HEK293T (cell line): ENCODE results near the gene RSPH4A.
A peak's percentile ranks its signal among the peaks of the same experiment; 100 is the strongest.

Experiments used
- CTCF ChIA-PET: fragments of 350-600 bp; formaldehyde crosslinking; extraction: SDS; loops from one replicate; lab custom pipeline; 2021; ENCODE audit warnings: antibody characterized with exemption, inconsistent platforms; lab: Yijun Ruan, JAX
- POLR2A ChIA-PET: fragments of 350-600 bp; formaldehyde crosslinking; extraction: SDS; loops from one replicate; lab custom pipeline; 2020; ENCODE audit warnings: antibody characterized with exemption, inconsistent platforms; lab: Yijun Ruan, JAX
- DNase-seq: peaks from one replicate; pipeline ENCODE4 v3.0.0; 2012; ENCODE audit warnings: mixed read lengths; ENCODE audit errors: extremely low spot score
- ARNT ChIP-seq: fragments of 450-650 bp; IDR thresholded peaks from 2 replicates; pipeline ENCODE4 v1.6.1; 2017; ENCODE audit warnings: mild to moderate bottlenecking
- BHLHE40 ChIP-seq: fragments of 450-650 bp; IDR thresholded peaks from 2 replicates; pipeline ENCODE4 v1.6.1; 2016; ENCODE audit warnings: mild to moderate bottlenecking, moderate library complexity, borderline replicate concordance
- CTBP1 ChIP-seq: fragments of 450-650 bp; IDR thresholded peaks from 2 replicates; pipeline ENCODE4 v1.6.1; 2016; ENCODE audit warnings: borderline replicate concordance
- ELF4 ChIP-seq: fragments of 450-650 bp; IDR thresholded peaks from 2 replicates; pipeline ENCODE4 v1.6.1; 2017; ENCODE audit warnings: antibody characterized with exemption
- FOXA1 ChIP-seq: fragments of 450-650 bp; IDR thresholded peaks from 2 replicates; pipeline ENCODE4 v1.6.1; 2016; ENCODE audit warnings: mild to moderate bottlenecking
- FOXK2 ChIP-seq: fragments of 450-650 bp; IDR thresholded peaks from 2 replicates; pipeline ENCODE4 v1.6.1; 2016; ENCODE audit warnings: mild to moderate bottlenecking
- FOXM1 ChIP-seq: fragments of 450-650 bp; IDR thresholded peaks from 2 replicates; pipeline ENCODE4 v1.6.1; 2017; ENCODE audit warnings: mild to moderate bottlenecking, borderline replicate concordance
- HDGF ChIP-seq: fragments of 450-650 bp; IDR thresholded peaks from 2 replicates; pipeline ENCODE4 v1.6.1; 2017; ENCODE audit warnings: antibody characterized with exemption, borderline replicate concordance
- L3MBTL2 ChIP-seq: fragments of 450-650 bp; conservative IDR thresholded peaks from 2 replicates; pipeline ENCODE4 v1.6.1; 2016; ENCODE audit warnings: mild to moderate bottlenecking
- LEF1 ChIP-seq: fragments of 450-650 bp; IDR thresholded peaks from 2 replicates; pipeline ENCODE4 v1.6.1; 2017; ENCODE audit warnings: mild to moderate bottlenecking, borderline replicate concordance
- NFRKB ChIP-seq: fragments of 450-650 bp; IDR thresholded peaks from 2 replicates; pipeline ENCODE4 v1.6.1; 2016; ENCODE audit warnings: mild to moderate bottlenecking, moderate library complexity
- SP1 ChIP-seq: fragments of 450-650 bp; IDR thresholded peaks from 2 replicates; pipeline ENCODE4 v1.6.1; 2017
- SUZ12 ChIP-seq: fragments of 450-650 bp; IDR thresholded peaks from 2 replicates; pipeline ENCODE4 v1.6.1; 2016; ENCODE audit warnings: mild to moderate bottlenecking
- TARDBP ChIP-seq: fragments of 450-650 bp; IDR thresholded peaks from 2 replicates; pipeline ENCODE4 v1.6.1; 2016
- ZNF384 ChIP-seq: fragments of 450-650 bp; IDR thresholded peaks from 2 replicates; pipeline ENCODE4 v1.6.1; 2016
- TF ChIP-seq, protein P1 (sequence below): fragments of 450-650 bp; IDR thresholded peaks from 2 replicates; pipeline ENCODE4 v1.6.1; 2016

RSPH4A gene

DNA sequence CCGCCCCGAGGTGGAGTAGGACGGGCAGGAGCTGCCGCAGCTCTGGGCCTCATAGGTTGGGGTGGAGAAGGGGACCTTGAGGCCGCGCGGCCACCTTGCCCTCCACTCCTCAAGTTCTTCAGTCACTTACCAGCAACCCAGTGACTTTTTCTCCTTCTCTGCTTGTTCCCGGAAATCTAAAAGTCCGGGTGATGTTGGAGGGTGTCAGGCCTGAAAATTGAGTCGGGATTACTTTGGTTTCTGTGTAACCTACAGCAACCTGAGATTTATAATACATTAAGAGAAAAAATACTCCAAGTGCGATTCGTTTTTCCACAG, 44.6 kb upstream of the RSPH4A start:
- ChIA-PET POLR2A (interaction anchor here (0.6 to 2.7 kb wide), 22 partner anchors 8 to 320 kb away, joined by 3 to 20 read pairs (median 4); partner anchors contain the start of genes CALHM4, CALHM5, FAM162B and RSPH4A), CTCF (interaction anchor here (2.4 kb wide), 2 partner anchors 11 to 303 kb away, joined by 10 to 13 read pairs; no protein-coding TSS in a partner anchor)
- TF ChIP-seq FOXM1: no peak
- no peak for TF ChIP-seq ARNT
- TF ChIP-seq LEF1: no peak
- TF ChIP-seq TARDBP: no peak
- no peak for TF ChIP-seq SUZ12
- TF ChIP-seq NFRKB: no peak
- TF ChIP-seq SP1: no peak
- no peak for TF ChIP-seq L3MBTL2
- no peak for TF ChIP-seq HDGF
- TF ChIP-seq BHLHE40: no peak
- no peak for TF ChIP-seq FOXK2
- no peak for TF ChIP-seq FOXA1
- TF ChIP-seq, protein P1, sequence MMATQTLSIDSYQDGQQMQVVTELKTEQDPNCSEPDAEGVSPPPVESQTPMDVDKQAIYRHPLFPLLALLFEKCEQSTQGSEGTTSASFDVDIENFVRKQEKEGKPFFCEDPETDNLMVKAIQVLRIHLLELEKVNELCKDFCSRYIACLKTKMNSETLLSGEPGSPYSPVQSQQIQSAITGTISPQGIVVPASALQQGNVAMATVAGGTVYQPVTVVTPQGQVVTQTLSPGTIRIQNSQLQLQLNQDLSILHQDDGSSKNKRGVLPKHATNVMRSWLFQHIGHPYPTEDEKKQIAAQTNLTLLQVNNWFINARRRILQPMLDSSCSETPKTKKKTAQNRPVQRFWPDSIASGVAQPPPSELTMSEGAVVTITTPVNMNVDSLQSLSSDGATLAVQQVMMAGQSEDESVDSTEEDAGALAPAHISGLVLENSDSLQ: no peak
- no peak for TF ChIP-seq CTBP1
- TF ChIP-seq ZNF384: no peak
- no peak for TF ChIP-seq ELF4
- DNase-seq: no peak

DNA sequence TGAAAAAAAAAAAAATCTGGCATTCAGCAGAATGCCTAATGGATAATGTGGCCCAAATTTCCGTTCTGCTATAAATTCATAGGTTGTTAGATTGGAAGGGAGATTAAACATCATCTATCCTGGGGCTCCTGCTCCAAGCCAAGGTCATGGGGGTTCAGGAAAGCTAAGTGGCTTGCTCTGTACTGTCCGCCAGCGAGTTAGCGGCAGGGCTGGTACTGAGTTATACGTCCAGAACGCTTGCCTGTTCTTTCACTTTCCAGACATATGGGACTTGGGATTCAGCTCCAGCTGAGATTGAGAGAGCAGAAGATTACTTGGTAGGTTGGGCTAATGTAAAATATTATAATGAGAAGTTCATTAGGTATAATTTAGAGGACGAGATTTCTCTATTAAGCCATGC, 44.1 kb upstream of the RSPH4A start:
- POLR2A ChIA-PET: interaction anchor here (0.6 to 2.7 kb wide), 11 partner anchors 34 to 319 kb away, joined by 3 to 20 read pairs (median 3); partner anchors contain the start of genes CALHM5, FAM162B, RSPH4A and TSPYL1
- CTCF ChIA-PET: interaction anchor here (0.5 to 2.4 kb wide), 2 partner anchors 303 to 317 kb away, joined by 3 to 13 read pairs; no protein-coding TSS in a partner anchor
- peak; percentile 44 for DNase-seq
- no peak for TF ChIP-seq ARNT
- TF ChIP-seq SP1: no peak
- no peak for TF ChIP-seq SUZ12
- TF ChIP-seq ZNF384: no peak
- TF ChIP-seq LEF1: no peak
- no peak for TF ChIP-seq TARDBP
- TF ChIP-seq, protein P1: no peak
- no peak for TF ChIP-seq HDGF
- TF ChIP-seq L3MBTL2: no peak
- no peak for TF ChIP-seq ELF4
- TF ChIP-seq CTBP1: no peak
- TF ChIP-seq BHLHE40: no peak
- TF ChIP-seq FOXM1: no peak
- TF ChIP-seq NFRKB: no peak

DNA sequence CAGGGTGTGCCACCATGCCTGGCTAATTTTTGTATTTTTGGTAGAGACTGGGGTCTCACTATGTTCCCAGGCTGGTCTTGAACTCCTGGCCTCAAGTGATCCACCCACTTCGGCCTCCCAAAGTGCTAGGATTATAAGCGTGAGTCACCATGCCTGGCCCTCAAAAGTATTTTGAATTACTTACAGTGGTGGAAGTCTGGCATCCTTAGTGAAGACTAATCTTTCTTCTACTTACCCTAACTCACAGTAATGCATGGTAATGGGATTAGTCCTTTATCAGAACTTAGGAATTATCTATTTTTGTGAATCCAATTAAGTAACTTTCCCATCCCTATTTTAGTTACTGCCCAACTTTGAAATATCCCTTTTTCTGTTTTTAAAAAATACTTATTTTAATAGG, 41.1 kb upstream of the RSPH4A start:
- DNase-seq: no peak
- no peak for TF ChIP-seq FOXM1
- TF ChIP-seq, protein P1: no peak
- no peak for TF ChIP-seq SUZ12
- CTCF ChIA-PET: no interaction called here
- POLR2A ChIA-PET: no interaction called here

DNA sequence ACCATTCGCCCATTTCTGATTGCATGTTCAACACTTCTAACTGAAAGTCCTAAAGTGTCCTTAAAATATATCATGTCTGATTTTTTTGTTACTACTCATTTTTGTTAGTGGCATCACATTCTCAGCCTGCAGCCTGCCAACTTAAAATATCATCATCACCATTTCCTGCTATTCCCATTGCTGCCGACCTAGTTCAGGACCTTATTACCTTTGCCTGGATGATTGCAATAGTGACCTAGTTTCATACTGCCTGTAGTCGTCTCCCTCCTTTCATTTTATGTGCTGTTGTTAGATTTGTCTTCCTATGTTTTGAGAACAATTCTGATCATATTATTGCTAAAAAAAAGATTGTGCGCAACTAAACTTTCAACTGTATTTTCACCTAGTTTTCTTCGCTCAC, 38.8 kb upstream of the RSPH4A start:
- TF ChIP-seq TARDBP (no peak), L3MBTL2 (no peak), FOXM1 (no peak), ARNT (no peak), FOXA1 (no peak), BHLHE40 (no peak), FOXK2 (no peak), SP1 (no peak), SUZ12 (no peak), HDGF (no peak)
- CTCF ChIA-PET: no interaction called here
- POLR2A ChIA-PET: no interaction called here
- no peak for DNase-seq

DNA sequence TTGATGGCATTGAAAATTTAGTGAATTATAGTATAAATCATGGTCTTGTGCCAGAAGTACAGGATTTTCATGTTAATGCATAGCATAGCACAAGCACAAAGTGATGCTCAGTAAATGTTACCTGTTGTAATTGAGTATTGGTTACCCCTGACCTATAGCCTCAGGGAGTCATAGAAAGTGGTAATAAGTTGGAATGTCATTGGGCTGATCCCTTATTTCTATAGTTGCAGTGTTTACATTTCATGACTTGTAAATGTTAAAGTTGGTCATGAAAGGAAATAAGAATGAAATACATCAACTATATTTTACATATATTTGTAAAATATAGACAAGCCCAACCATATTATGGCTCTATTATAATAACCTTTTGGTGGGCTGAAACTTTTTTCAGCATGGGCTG, 37.9 kb upstream of the RSPH4A start:
- DNase-seq: no peak
- POLR2A ChIA-PET: no interaction called here
- CTCF ChIA-PET: no interaction called here
- TF ChIP-seq ARNT (no peak), ZNF384 (no peak), ELF4 (no peak), SP1 (no peak), CTBP1 (no peak), HDGF (no peak), LEF1 (no peak), FOXK2 (no peak), FOXM1 (no peak), L3MBTL2 (no peak), FOXA1 (no peak), SUZ12 (no peak), NFRKB (no peak), BHLHE40 (no peak), TARDBP (no peak)
- TF ChIP-seq, protein P1: no peak

DNA sequence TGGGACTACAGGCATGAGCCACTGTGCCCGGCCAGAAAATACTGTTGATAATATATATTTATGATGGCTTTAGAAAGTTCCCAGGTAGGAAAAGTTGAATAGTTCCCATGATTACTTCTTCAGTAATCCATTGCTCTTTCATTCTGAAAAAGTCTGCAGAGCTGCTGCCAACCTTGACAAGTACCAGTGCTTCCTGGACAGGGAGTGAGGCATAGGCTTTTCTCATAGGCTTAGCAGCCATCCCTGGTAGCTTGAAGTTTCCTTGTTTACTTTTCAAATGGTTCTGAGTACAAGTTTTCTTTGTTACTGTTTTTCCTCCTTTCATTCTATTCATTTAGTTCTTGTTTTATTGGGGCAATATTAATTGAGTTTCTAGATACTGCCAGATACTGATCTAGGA, 37.1 kb upstream of the RSPH4A start:
- POLR2A ChIA-PET: interaction anchor here (1.0 to 1.9 kb wide), 3 partner anchors 8 to 37 kb away, joined by 3 to 5 read pairs (median 3); partner anchors contain the start of genes RSPH4A and RWDD1
- DNase-seq: no peak
- TF ChIP-seq, protein P1: no peak
- TF ChIP-seq SUZ12 (no peak), L3MBTL2 (no peak), ARNT (no peak), FOXA1 (no peak), ELF4 (no peak), BHLHE40 (no peak), NFRKB (no peak), LEF1 (no peak), SP1 (no peak), FOXK2 (no peak), ZNF384 (no peak), TARDBP (no peak), HDGF (no peak), FOXM1 (no peak)
- CTCF ChIA-PET: no interaction called here
